Measurements from ENCODE around the gene LMNB1.
"Not testable (repeated sequence)": the region's sequence is repeated elsewhere in the genome, so short reads cannot be mapped to it uniquely, and the experiment has no call there.

The LMNB1 gene

DNA sequence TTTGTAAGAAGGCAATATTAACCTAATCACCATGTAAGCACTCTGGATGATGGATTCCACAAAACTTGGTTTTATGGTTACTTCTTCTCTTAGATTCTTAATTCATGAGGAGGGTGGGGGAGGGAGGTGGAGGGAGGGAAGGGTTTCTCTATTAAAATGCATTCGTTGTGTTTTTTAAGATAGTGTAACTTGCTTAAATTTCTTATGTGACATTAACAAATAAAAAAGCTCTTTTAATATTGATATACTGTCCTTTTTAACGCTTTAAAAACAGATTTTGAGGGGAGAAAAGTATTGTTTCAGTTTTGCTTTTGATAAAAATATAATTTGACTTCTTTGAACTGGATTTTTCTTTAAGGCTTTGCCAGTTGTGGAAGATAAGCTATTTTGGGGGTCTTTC lies 59.8 kb downstream of the LMNB1 start:
- Histone ChIP-seq H2AK5ac (ENCODE audit: low read depth, low read length) (no peak overlapping the region), H2BK120ac (ENCODE audit: low read depth, low read length) (no peak overlapping the region), H4K8ac (ENCODE audit: low read depth, low read length) (no peak overlapping the region), H3K27me3 (ENCODE audit: control insufficient read depth in 3 of 3, insufficient read depth in 3 of 3, low read depth in 1 of 3, low read length in 3 of 3) (no peaks in the 10 kb centered on the region), H2AFZ (ENCODE audit: low read length) (no peak overlapping the region), H3K36me3 (replicated peaks in 1 of 2; ENCODE audit: control insufficient read depth in 2 of 2, insufficient read depth in 2 of 2, low read length in 2 of 2) (peaks cover 26 to 75% of the 10 kb centered on the region in 2 donors), H3K4me2 (ENCODE audit: insufficient read depth, low read length, poor library complexity, severe bottlenecking) (no peak overlapping the region), H3K14ac (ENCODE audit: low read length) (no peak overlapping the region), H2BK12ac (ENCODE audit: low read length) (no peak overlapping the region), H2BK5ac (ENCODE audit: low read length) (no peak overlapping the region), H3K9me3 (replicated peaks in 1 of 2; ENCODE audit: control insufficient read depth in 2 of 2, insufficient read depth in 1 of 2, low read depth in 1 of 2, low read length in 2 of 2) (no peaks in the 10 kb centered on the region), H3K9ac (ENCODE audit: low read depth, low read length, poor library complexity) (no peak overlapping the region), H3K18ac (ENCODE audit: low read length) (no peak overlapping the region), H3K23ac (ENCODE audit: low read depth, low read length, poor library complexity) (no peak overlapping the region), H3K4ac (ENCODE audit: low read length) (no peak overlapping the region), H3K4me1 (ENCODE audit: control insufficient read depth in 2 of 2, insufficient read depth in 1 of 2, low read depth in 1 of 2, low read length in 2 of 2) (no peaks in the 10 kb centered on the region), H4K91ac (ENCODE audit: low read depth, low read length, poor library complexity) (no peak overlapping the region), H2BK15ac (ENCODE audit: low read length) (no peak overlapping the region), H3K27ac (replicated peaks; ENCODE audit: low read length) (no peak overlapping the region), H3K79me1 (ENCODE audit: low read depth, low read length) (no peaks in the 10 kb centered on the region), H3K4me3 (ENCODE audit: low read length in 2 of 2) (no peak overlapping the region)
- WGBS, 2 donors (ENCODE audit: extremely low coverage in 2 of 2, insufficient read length in 2 of 2, insufficient replicate concordance in 1 of 2) = no CpG with 5 or more reads among the region's 2 CpGs
- DNase-seq (ENCODE audit: low spot score) = no peak

DNA sequence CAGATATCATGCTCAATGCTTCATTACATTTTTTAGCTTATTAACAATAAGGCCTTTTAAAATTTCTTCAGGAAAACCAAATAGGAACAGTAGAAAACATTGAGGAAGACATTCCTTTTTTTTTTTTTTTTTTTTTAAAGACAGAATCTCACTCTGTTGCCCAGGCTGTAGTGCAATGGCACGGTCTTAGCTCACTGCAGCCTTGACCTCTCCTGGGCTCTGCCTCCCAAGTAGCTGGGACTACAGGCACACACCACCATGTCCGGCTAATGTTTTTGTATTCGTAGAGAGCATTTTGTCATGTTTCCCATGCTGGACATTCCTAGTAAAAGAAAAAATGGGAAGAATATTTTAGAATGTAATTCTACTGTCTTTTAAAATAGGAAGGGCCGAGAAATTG lies 60.3 kb downstream of the LMNB1 start:
- H3K4me3 ChIP-seq (ENCODE audit: low read length in 2 of 2) = no peak overlapping the region
- no peak overlapping the region for H2BK12ac ChIP-seq (ENCODE audit: low read length)
- H4K8ac ChIP-seq (ENCODE audit: low read depth, low read length) = no peak overlapping the region
- no peak overlapping the region for H2BK120ac ChIP-seq (ENCODE audit: low read depth, low read length)
- no peak overlapping the region for H4K91ac ChIP-seq (ENCODE audit: low read depth, low read length, poor library complexity)
- no peak overlapping the region for H2BK15ac ChIP-seq (ENCODE audit: low read length)
- WGBS, 2 donors (ENCODE audit: extremely low coverage in 2 of 2, insufficient read length in 2 of 2, insufficient replicate concordance in 1 of 2) = no CpG with 5 or more reads among the region's 4 CpGs
- peaks cover 22 to 70% of the 10 kb centered on the region in 2 donors for H3K36me3 ChIP-seq (replicated peaks in 1 of 2; ENCODE audit: control insufficient read depth in 2 of 2, insufficient read depth in 2 of 2, low read length in 2 of 2)
- no peak overlapping the region for H2AFZ ChIP-seq (ENCODE audit: low read length)
- DNase-seq (ENCODE audit: low spot score) = no peak
- H2AK5ac ChIP-seq (ENCODE audit: low read depth, low read length) = no peak overlapping the region
- H2BK5ac ChIP-seq (ENCODE audit: low read length) = no peak overlapping the region
- no peak overlapping the region for H3K4ac ChIP-seq (ENCODE audit: low read length)
- H3K18ac ChIP-seq (ENCODE audit: low read length) = no peak overlapping the region
- no peaks in the 10 kb centered on the region for H3K4me1 ChIP-seq (ENCODE audit: control insufficient read depth in 2 of 2, insufficient read depth in 1 of 2, low read depth in 1 of 2, low read length in 2 of 2)
- H3K14ac ChIP-seq (ENCODE audit: low read length) = no peak overlapping the region
- H3K23ac ChIP-seq (ENCODE audit: low read depth, low read length, poor library complexity) = no peak overlapping the region
- no peak overlapping the region for H3K9ac ChIP-seq (ENCODE audit: low read depth, low read length, poor library complexity)
- no peaks in the 10 kb centered on the region for H3K9me3 ChIP-seq (replicated peaks in 1 of 2; ENCODE audit: control insufficient read depth in 2 of 2, insufficient read depth in 1 of 2, low read depth in 1 of 2, low read length in 2 of 2)
- no peak overlapping the region for H3K27ac ChIP-seq (replicated peaks; ENCODE audit: low read length)
- no peak overlapping the region for H3K4me2 ChIP-seq (ENCODE audit: insufficient read depth, low read length, poor library complexity, severe bottlenecking)
- H3K79me1 ChIP-seq (ENCODE audit: low read depth, low read length) = no peaks in the 10 kb centered on the region
- H3K27me3 ChIP-seq (ENCODE audit: control insufficient read depth in 3 of 3, insufficient read depth in 3 of 3, low read depth in 1 of 3, low read length in 3 of 3) = no peaks in the 10 kb centered on the region

DNA sequence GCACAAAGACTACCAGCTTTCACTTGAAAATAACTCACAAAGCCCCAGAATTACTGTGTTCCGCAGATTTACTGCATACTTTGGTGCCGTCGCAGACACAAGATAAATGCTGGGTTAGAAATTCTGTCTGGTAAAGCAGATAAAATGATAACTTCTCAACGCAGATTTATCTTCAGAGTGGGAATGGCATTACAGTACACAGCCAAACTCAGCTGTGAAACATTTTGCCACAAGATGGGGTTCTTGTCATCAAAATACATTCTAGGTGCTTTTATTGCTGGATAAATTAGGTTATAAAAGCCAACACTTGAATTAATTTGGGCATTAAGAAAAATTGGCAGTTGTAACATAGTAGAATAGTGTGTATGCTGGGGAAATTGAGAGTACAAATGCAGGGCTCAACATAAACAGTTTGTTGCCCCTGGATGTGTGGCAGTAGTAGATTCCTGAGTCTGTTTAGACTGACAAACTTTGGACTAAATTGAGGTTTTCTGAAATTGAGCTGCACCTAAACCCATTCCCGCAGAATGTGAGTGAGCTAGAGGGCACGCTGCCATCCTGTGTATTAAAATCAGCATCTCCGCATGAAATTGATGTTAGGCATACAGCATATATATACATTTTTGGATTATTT lies 61.1 kb downstream of the LMNB1 start:
- DNase-seq (ENCODE audit: low spot score) = no peak
- H3K18ac ChIP-seq (ENCODE audit: low read length) = no peak overlapping the region
- peaks cover 20 to 63% of the 10 kb centered on the region in 2 donors for H3K36me3 ChIP-seq (replicated peaks in 1 of 2; ENCODE audit: control insufficient read depth in 2 of 2, insufficient read depth in 2 of 2, low read length in 2 of 2)
- no peak overlapping the region for H2BK12ac ChIP-seq (ENCODE audit: low read length)
- no peak overlapping the region for H3K27ac ChIP-seq (replicated peaks; ENCODE audit: low read length)
- no peaks in the 10 kb centered on the region for H3K9me3 ChIP-seq (replicated peaks in 1 of 2; ENCODE audit: control insufficient read depth in 2 of 2, insufficient read depth in 1 of 2, low read depth in 1 of 2, low read length in 2 of 2)
- H3K23ac ChIP-seq (ENCODE audit: low read depth, low read length, poor library complexity) = no peak overlapping the region
- H3K4me2 ChIP-seq (ENCODE audit: insufficient read depth, low read length, poor library complexity, severe bottlenecking) = no peak overlapping the region
- H4K91ac ChIP-seq (ENCODE audit: low read depth, low read length, poor library complexity) = no peak overlapping the region
- no peak overlapping the region for H3K9ac ChIP-seq (ENCODE audit: low read depth, low read length, poor library complexity)
- H3K4me1 ChIP-seq (ENCODE audit: control insufficient read depth in 2 of 2, insufficient read depth in 1 of 2, low read depth in 1 of 2, low read length in 2 of 2) = no peaks in the 10 kb centered on the region
- H2BK5ac ChIP-seq (ENCODE audit: low read length) = no peak overlapping the region
- no peak overlapping the region for H2AK5ac ChIP-seq (ENCODE audit: low read depth, low read length)
- H3K27me3 ChIP-seq (ENCODE audit: control insufficient read depth in 3 of 3, insufficient read depth in 3 of 3, low read depth in 1 of 3, low read length in 3 of 3) = no peaks in the 10 kb centered on the region
- no peak overlapping the region for H2AFZ ChIP-seq (ENCODE audit: low read length)
- H2BK15ac ChIP-seq (ENCODE audit: low read length) = no peak overlapping the region
- H3K14ac ChIP-seq (ENCODE audit: low read length) = no peak overlapping the region
- H3K4me3 ChIP-seq (ENCODE audit: low read length in 2 of 2) = no peak overlapping the region
- H4K8ac ChIP-seq (ENCODE audit: low read depth, low read length) = no peak overlapping the region
- H2BK120ac ChIP-seq (ENCODE audit: low read depth, low read length) = no peak overlapping the region
- no peak overlapping the region for H3K4ac ChIP-seq (ENCODE audit: low read length)
- no CpG with 5 or more reads among the region's 7 CpGs for WGBS, 2 donors (ENCODE audit: extremely low coverage in 2 of 2, insufficient read length in 2 of 2, insufficient replicate concordance in 1 of 2)
- H3K79me1 ChIP-seq (ENCODE audit: low read depth, low read length) = no peaks in the 10 kb centered on the region

DNA sequence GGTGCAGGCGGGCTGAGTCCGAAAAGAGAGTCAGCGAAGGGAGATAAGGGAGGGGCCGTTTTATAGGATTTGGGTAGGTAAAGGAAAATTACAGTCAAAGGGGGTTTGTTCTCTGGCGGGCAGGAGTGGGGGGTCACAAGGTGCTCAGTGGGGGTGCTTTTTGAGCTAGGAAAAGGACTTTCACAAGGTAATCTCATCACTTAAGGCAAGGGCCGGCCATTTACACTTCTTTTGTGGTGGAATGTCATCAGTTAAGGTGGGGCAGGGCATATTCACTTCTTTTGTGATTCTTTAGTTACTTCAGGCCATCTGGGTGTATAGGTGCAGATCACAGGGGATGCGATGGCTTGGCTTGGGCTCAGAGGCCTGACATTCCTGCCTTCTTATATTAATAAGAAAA lies 62.5 kb downstream of the LMNB1 start:
- H3K9ac ChIP-seq (ENCODE audit: low read depth, low read length, poor library complexity); H2AFZ ChIP-seq (ENCODE audit: low read length); H2BK12ac ChIP-seq (ENCODE audit: low read length); H3K27ac ChIP-seq (replicated peaks; ENCODE audit: low read length); H3K79me1 ChIP-seq (ENCODE audit: low read depth, low read length); H4K8ac ChIP-seq (ENCODE audit: low read depth, low read length); H2BK120ac ChIP-seq (ENCODE audit: low read depth, low read length); H4K91ac ChIP-seq (ENCODE audit: low read depth, low read length, poor library complexity); H3K9me3 ChIP-seq (replicated peaks in 1 of 2; ENCODE audit: control insufficient read depth in 2 of 2, insufficient read depth in 1 of 2, low read depth in 1 of 2, low read length in 2 of 2); DNase-seq (ENCODE audit: low spot score); H3K4me1 ChIP-seq (ENCODE audit: control insufficient read depth in 2 of 2, insufficient read depth in 1 of 2, low read depth in 1 of 2, low read length in 2 of 2); H3K4me3 ChIP-seq (ENCODE audit: low read length in 2 of 2); H2BK15ac ChIP-seq (ENCODE audit: low read length); H2AK5ac ChIP-seq (ENCODE audit: low read depth, low read length); H3K18ac ChIP-seq (ENCODE audit: low read length); H3K4ac ChIP-seq (ENCODE audit: low read length); H3K14ac ChIP-seq (ENCODE audit: low read length); H2BK5ac ChIP-seq (ENCODE audit: low read length); H3K4me2 ChIP-seq (ENCODE audit: insufficient read depth, low read length, poor library complexity, severe bottlenecking); H3K23ac ChIP-seq (ENCODE audit: low read depth, low read length, poor library complexity); H3K27me3 ChIP-seq (ENCODE audit: control insufficient read depth in 3 of 3, insufficient read depth in 3 of 3, low read depth in 1 of 3, low read length in 3 of 3): not testable (repeated sequence)
- H3K36me3 ChIP-seq (replicated peaks in 1 of 2; ENCODE audit: control insufficient read depth in 2 of 2, insufficient read depth in 2 of 2, low read length in 2 of 2) = peaks cover 12 to 49% of the 10 kb centered on the region in 2 donors
- WGBS, 2 donors (ENCODE audit: extremely low coverage in 2 of 2, insufficient read length in 2 of 2, insufficient replicate concordance in 1 of 2) = no CpG with 5 or more reads among the region's 7 CpGs

All from neuronal stem cell (in vitro differentiated cells).